HL-60 (cell line): ENCODE data around the gene PMEPA1.

Source experiments
- DNase-seq, 2 experiments: peaks; one replicate each; pipeline ENCODE4 v3.0.0-alpha.2; 2010 to 2020; ENCODE audit warnings: low read depth in 1 of 2, low spot score in 1 of 2
- H3K27ac ChIP-seq: fragments of 250-450 bp; sonication (Bioruptor Pico); replicated peaks from 2 replicates; pipeline ENCODE4 v1.5.1; 2020; ENCODE audit warnings: mild to moderate bottlenecking, moderate library complexity
- H3K27me3 ChIP-seq: fragments of 250-450 bp; sonication (Bioruptor Pico); 2 replicates; pipeline ENCODE4 v1.5.1; 2021; ENCODE audit warnings: mild to moderate bottlenecking, moderate library complexity; ENCODE audit not compliant: insufficient read depth, poor library complexity, severe bottlenecking
- H3K4me3 ChIP-seq: replicated peaks from 2 replicates; pipeline ENCODE4 v1.5.1; 2011; ENCODE audit warnings: mild to moderate bottlenecking, control low read depth, low read length; ENCODE audit not compliant: insufficient read depth
- GABPA ChIP-seq: IDR thresholded peaks from 2 replicates; pipeline ENCODE4 v1.6.1; 2012; ENCODE audit warnings: low read depth
- POLR2AphosphoS5 ChIP-seq: IDR thresholded peaks from 2 replicates; pipeline ENCODE4 v1.6.1; 2012; ENCODE audit warnings: low read depth
- SPI1 ChIP-seq: IDR thresholded peaks from 2 replicates; pipeline ENCODE4 v1.6.1; 2012; ENCODE audit warnings: low read depth, mild to moderate bottlenecking, borderline replicate concordance
- TF ChIP-seq, protein P1 (sequence below): IDR thresholded peaks from one replicate; pipeline ENCODE4 v1.5.1; 2011; ENCODE audit warnings: low read length, control low read depth, inconsistent platforms; ENCODE audit not compliant: insufficient read depth
- TF ChIP-seq, protein P2 (sequence below): IDR thresholded peaks from 2 replicates; pipeline ENCODE4 v1.6.1; 2012; ENCODE audit warnings: low read depth; ENCODE audit not compliant: insufficient replicate concordance

PMEPA1 gene

DNA sequence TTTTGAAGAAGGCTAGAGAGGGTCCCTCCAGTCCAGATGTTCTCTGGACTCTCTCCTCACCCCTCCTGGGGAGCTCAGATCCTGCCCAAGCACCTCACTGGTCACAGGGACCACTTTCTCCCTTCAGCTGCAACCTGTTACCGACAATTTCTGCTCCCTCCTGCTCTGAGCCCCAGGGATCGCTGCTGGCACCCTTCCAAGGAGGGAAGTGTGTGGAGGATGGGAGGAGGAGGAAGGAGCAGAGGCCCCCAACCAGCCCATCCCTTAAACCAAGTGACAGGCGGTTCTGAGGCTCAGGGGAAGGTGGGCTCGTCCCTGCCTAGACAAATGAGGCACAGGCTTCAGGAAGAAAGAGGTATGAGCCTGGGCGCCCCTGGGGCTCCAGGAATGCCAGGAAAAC, 13.9 kb downstream of the PMEPA1 start:
- DNase-seq: no peak
- peaks cover 10% of the 10 kb centered on the region for H3K27me3 ChIP-seq
- H3K27ac ChIP-seq: no peak overlapping the region
- no peak for TF ChIP-seq SPI1
- no peak for TF ChIP-seq GABPA
- TF ChIP-seq, protein P1, sequence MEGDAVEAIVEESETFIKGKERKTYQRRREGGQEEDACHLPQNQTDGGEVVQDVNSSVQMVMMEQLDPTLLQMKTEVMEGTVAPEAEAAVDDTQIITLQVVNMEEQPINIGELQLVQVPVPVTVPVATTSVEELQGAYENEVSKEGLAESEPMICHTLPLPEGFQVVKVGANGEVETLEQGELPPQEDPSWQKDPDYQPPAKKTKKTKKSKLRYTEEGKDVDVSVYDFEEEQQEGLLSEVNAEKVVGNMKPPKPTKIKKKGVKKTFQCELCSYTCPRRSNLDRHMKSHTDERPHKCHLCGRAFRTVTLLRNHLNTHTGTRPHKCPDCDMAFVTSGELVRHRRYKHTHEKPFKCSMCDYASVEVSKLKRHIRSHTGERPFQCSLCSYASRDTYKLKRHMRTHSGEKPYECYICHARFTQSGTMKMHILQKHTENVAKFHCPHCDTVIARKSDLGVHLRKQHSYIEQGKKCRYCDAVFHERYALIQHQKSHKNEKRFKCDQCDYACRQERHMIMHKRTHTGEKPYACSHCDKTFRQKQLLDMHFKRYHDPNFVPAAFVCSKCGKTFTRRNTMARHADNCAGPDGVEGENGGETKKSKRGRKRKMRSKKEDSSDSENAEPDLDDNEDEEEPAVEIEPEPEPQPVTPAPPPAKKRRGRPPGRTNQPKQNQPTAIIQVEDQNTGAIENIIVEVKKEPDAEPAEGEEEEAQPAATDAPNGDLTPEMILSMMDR: no peak
- TF ChIP-seq POLR2AphosphoS5: no peak
- TF ChIP-seq, protein P2, sequence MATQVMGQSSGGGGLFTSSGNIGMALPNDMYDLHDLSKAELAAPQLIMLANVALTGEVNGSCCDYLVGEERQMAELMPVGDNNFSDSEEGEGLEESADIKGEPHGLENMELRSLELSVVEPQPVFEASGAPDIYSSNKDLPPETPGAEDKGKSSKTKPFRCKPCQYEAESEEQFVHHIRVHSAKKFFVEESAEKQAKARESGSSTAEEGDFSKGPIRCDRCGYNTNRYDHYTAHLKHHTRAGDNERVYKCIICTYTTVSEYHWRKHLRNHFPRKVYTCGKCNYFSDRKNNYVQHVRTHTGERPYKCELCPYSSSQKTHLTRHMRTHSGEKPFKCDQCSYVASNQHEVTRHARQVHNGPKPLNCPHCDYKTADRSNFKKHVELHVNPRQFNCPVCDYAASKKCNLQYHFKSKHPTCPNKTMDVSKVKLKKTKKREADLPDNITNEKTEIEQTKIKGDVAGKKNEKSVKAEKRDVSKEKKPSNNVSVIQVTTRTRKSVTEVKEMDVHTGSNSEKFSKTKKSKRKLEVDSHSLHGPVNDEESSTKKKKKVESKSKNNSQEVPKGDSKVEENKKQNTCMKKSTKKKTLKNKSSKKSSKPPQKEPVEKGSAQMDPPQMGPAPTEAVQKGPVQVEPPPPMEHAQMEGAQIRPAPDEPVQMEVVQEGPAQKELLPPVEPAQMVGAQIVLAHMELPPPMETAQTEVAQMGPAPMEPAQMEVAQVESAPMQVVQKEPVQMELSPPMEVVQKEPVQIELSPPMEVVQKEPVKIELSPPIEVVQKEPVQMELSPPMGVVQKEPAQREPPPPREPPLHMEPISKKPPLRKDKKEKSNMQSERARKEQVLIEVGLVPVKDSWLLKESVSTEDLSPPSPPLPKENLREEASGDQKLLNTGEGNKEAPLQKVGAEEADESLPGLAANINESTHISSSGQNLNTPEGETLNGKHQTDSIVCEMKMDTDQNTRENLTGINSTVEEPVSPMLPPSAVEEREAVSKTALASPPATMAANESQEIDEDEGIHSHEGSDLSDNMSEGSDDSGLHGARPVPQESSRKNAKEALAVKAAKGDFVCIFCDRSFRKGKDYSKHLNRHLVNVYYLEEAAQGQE: no peak
- no peak overlapping the region for H3K4me3 ChIP-seq

DNA sequence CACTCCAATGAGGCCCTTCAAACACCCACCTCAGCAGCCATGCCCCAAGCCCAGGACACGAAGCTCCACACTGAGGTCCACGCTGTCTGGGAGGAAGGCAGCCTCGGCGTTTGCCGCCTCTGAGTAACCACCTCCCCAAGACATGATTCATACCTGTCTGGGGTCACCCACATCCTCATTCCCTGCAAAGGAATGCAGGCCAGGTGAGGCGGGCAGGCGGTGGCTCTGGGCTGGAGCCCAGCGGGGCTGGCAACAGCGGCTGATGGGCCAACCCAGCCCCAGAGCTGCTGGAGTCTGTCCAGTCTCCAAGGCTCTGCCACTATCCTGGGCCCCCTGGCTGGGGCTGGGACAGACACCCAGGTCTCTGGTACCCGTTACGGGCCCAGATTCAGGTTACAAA, 14.8 kb downstream of the PMEPA1 start:
- TF ChIP-seq POLR2AphosphoS5: no peak
- TF ChIP-seq, protein P2: no peak
- TF ChIP-seq, protein P1: no peak
- no peak for TF ChIP-seq SPI1
- TF ChIP-seq GABPA: no peak
- DNase-seq: no peak
- Histone ChIP-seq H3K27me3 (peaks cover 10% of the 10 kb centered on the region), H3K27ac (no peak overlapping the region), H3K4me3 (no peak overlapping the region)

DNA sequence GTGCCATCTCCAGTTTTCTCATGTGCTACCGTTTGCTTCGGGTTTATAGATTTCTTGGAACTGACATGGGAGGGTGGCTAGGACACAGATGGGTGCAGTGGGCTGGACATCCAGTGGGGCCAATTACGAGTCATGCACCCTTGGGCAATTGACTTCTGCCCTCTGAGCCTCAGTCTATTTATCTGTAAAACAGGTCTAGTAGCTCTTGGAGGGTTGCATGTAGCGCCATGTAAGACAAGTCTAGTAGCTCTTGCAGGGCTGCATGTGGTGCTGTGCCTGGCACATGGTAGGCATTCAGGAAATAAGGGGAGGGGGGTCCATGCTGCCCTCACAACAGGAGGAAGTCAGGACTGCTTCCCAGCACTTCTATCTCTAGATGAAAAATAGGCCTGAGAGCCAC, 15.3 kb downstream of the PMEPA1 start:
- DNase-seq: no peak
- no peak for TF ChIP-seq POLR2AphosphoS5
- TF ChIP-seq GABPA: no peak
- TF ChIP-seq, protein P2: no peak
- TF ChIP-seq, protein P1: no peak
- TF ChIP-seq SPI1: no peak

More for the DNA sequence above, 15.3 kb downstream of the PMEPA1 start:
- peaks cover 10% of the 10 kb centered on the region for H3K27me3 ChIP-seq
- H3K4me3 ChIP-seq: no peak overlapping the region
- H3K27ac ChIP-seq: no peak overlapping the region
